Neutrophil (primary cell): ENCODE measurements around the gene PDCL3.

Source experiments
- H3K27ac ChIP-seq: fragments of 200-600 bp; sonication (generic); 2 replicates; pipeline ENCODE4 v1.5.1; 2016; ENCODE audit warnings: mild to moderate bottlenecking, moderate library complexity
- H3K27me3 ChIP-seq: fragments of 200-600 bp; sonication (generic); 2 replicates; pipeline ENCODE4 v1.6.0; 2016; ENCODE audit warnings: mild to moderate bottlenecking
- H3K36me3 ChIP-seq: fragments of 200-600 bp; sonication (generic); 2 replicates; pipeline ENCODE4 v1.5.1; 2017
- H3K4me1 ChIP-seq, 2 experiments: fragments of 200-600 bp in 1 of 2; sonication (generic) in 1 of 2; 1 replicate in 1 of 2; 2 replicates in 1 of 2; pipeline versions ENCODE4 v1.5.1 to v1.6.1; 2013 to 2016; ENCODE audit warnings: low read depth in 1 of 2, low read length in 1 of 2, mild to moderate bottlenecking in 1 of 2, moderate library complexity in 1 of 2; ENCODE audit not compliant: control insufficient read depth in 1 of 2, insufficient read depth in 1 of 2
- H3K4me3 ChIP-seq, 2 experiments: fragments of 200-600 bp in 1 of 2; sonication (generic) in 1 of 2; 1 replicate in 1 of 2; 2 replicates in 1 of 2; pipeline ENCODE4 v1.5.1; 2013 to 2016; ENCODE audit warnings: low read depth in 1 of 2, low read length in 1 of 2, mild to moderate bottlenecking in 1 of 2, moderate library complexity in 1 of 2
- H3K9me3 ChIP-seq: fragments of 200-600 bp; sonication (generic); 2 replicates; pipeline ENCODE4 v1.5.1; 2016
- CTCF ChIP-seq: fragments of 200-600 bp; sonication (generic); IDR thresholded peaks from 2 replicates; pipeline ENCODE4 v1.5.1; 2016; ENCODE audit warnings: antibody characterized with exemption

PDCL3 gene

GRCh38 chr2:100556746-100557145 is 6.0 kb upstream of the PDCL3 start:
- Histone ChIP-seq H3K27me3 (no peaks in the 10 kb centered on the region), H3K36me3 (no peaks in the 10 kb centered on the region), H3K4me3 (no peak overlapping the region), H3K27ac (no peak overlapping the region), H3K9me3 (no peaks in the 10 kb centered on the region), H3K4me1 (peaks cover 5% of the 10 kb centered on the region in 2 experiments)
- TF ChIP-seq CTCF, result no peak

GRCh38 chr2:100560216-100560830 is 2.5 kb upstream of the PDCL3 start:
- Histone ChIP-seq H3K27ac (no peak overlapping the region), H3K9me3 (no peaks in the 10 kb centered on the region), H3K27me3 (no peaks in the 10 kb centered on the region), H3K4me1 (peaks cover 13 to 19% of the 10 kb centered on the region in 2 experiments), H3K36me3 (no peaks in the 10 kb centered on the region), H3K4me3 (no peak overlapping the region)
- no peak for TF ChIP-seq CTCF

GRCh38 chr2:100561191-100561590 is 1.6 kb upstream of the PDCL3 start:
- TF ChIP-seq CTCF, result no peak
- Histone ChIP-seq H3K4me1 (peaks cover 13 to 19% of the 10 kb centered on the region in 2 experiments), H3K4me3 (no peak overlapping the region), H3K9me3 (no peaks in the 10 kb centered on the region), H3K36me3 (no peaks in the 10 kb centered on the region), H3K27ac (peak overlapping the region; percentile 83), H3K27me3 (no peaks in the 10 kb centered on the region)

GRCh38 chr2:100563407-100564247 is 834 bp downstream of the PDCL3 start:
- Histone ChIP-seq H3K36me3 (no peaks in the 10 kb centered on the region), H3K4me3 (peak overlapping the region; percentile 76 to 98), H3K9me3 (no peaks in the 10 kb centered on the region), H3K27ac (peak overlapping the region; percentile 83), H3K27me3 (no peaks in the 10 kb centered on the region), H3K4me1 (peaks cover 13 to 19% of the 10 kb centered on the region in 2 experiments)
- no peak for TF ChIP-seq CTCF

GRCh38 chr2:100568989-100569388 is 6.2 kb downstream of the PDCL3 start:
- H3K27ac ChIP-seq, result no peak overlapping the region
- no peaks in the 10 kb centered on the region for H3K9me3 ChIP-seq
- H3K27me3 ChIP-seq, result no peaks in the 10 kb centered on the region
- H3K4me3 ChIP-seq, result no peak overlapping the region
- peaks cover 12% of the 10 kb centered on the region for H3K36me3 ChIP-seq
- no peak for TF ChIP-seq CTCF
- peaks cover 0 to 5% of the 10 kb centered on the region in 2 experiments for H3K4me1 ChIP-seq
